ENCODE measurements around the gene SERINC3.
A peak's percentile ranks its signal among the peaks of the same experiment; 100 is the strongest.

SERINC3 gene

DNA sequence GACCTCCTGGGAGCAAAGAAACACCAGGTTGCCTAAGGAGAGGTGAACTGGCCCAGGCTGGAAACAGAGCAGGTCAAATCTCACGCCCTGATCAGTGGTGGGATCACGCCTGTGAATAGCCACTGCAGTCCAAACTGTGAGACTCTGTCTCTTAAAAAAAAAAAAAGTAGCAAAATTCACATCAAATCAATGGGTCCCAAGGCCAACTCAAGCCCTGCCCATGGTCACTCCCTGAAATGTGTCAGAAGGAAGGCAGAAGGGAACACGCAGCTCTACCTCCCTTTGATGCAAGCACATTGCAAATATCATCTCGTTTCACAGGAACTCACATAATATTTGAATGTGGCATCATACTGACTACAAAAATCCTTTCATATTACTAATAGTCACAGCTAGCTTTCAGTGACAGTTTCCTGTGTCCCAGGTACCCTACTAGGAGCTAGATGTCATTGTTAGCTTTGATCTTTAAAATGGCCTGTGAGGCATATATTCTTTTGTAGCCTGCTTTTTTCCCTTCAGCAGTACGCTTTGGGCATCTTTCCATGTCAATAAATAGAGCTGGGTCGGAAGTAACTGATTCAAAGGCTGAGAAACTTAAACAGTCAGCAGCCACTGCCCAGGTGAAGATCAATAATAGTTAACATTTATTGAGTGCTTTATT lies 60.6 kb downstream of the SERINC3 start:
- DNase-seq = no peak

DNA sequence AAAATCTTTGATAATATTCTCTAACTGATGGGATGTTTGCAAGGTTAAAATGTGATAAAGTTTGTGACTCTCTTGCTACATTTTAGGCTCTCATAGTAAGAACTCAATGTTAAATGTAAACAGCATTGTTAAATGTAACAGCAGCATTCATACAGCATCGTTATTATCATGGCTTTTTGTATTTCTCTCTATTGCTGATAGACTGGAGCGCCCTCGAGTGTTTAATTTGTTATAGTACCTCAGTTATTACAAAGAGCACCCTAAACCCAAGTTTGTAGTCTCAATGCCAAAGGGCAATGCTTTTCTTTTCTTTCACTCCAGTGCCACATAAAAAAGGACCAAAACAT lies 61.1 kb downstream of the SERINC3 start:
- peak; percentile 34 for DNase-seq

GRCh38 chr20:44459271-44459670 lies 62.6 kb downstream of the SERINC3 start:
- DNase-seq = no peak

DNA sequence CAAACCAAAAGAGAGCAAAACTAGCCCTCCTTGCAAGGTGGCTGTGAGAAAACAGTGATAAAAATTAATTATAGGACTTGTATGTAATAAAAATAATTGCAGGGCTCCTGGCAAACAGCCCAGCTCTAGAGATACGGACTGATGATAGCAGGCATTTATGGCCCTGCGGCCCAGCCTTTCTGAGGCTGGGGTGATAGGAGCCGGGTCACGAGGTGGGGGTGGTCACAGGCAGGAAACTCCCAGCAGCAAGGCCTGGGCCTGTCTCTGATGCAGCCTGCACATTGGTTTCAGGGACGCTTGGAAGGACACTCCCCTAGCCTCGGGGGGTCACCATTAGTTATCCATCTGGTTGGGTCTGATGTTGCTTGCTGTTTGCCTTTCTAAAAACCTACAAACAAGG lies 64.9 kb downstream of the SERINC3 start:
- DNase-seq = no peak

DNA sequence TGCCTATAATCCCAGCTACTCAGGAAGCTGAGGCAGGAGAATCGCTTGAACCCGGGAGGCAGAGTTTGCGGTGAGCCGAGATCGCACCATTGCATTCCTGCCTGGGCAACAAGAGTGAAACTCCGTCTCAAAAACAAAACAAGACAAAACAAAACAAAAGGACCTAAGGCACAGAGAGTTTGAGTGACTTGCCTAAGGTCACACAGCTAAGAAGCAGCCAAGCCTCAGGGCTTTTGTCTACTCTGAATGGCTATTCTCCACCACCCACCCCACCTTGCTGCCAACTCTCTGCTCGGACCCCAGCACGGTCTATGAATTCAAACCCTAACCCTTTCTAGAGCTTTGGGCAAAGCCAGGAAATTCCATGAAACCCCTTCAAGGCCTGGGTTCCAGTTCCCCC lies 65.3 kb downstream of the SERINC3 start:
- no peak for DNase-seq

GRCh38 chr20:44455126-44455525 lies 66.7 kb downstream of the SERINC3 start:
- DNase-seq = no peak

- DNase-seq = no peak
These were observed 67.4 kb downstream of the SERINC3 start for GRCh38 chr20:44454306-44454963.

- no peak for DNase-seq
These were observed 70.9 kb downstream of the SERINC3 start for GRCh38 chr20:44450903-44451450.

- DNase-seq = no peak
These were observed 71.5 kb downstream of the SERINC3 start for GRCh38 chr20:44450281-44450889.

GRCh38 chr20:44449864-44450263 lies 72.0 kb downstream of the SERINC3 start:
- DNase-seq = no peak

DNA sequence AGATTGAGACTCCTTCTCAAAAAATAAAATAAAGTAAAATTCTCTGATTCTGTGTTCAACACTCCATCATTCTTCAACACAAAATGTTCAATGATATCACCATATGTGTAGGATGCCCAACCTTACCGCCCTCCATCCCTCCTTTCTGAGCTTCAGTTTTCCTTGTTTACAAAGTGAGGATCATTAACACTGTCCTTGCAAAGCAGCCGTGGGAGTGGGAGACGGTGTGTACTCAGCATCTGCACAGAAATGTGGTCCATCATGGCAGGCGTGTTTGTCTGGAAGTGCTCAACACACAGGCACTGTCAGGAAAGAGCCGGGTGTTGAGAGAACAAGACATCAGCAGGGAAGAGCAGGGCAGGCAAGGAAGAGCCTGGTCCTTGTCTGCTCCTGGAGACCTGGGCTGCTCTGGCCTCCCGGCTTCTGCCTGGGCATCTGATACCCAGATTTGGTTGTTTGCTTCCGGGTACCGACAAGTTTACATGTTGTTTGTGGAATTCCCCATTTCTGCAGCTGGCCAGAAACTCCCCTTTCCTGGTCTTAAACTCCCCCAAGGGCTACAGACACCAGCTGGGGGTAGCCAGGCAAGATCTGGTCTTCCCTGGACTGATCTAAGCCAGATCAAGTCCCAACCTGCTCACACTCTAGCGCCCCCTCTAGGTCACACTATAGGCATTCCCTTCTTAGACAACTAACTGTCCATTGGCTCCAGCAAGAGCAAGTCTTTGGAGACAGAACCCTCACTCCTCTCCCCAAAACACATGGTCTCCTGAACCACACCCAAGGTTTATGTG lies 72.9 kb downstream of the SERINC3 start:
- no peak for DNase-seq

DNA sequence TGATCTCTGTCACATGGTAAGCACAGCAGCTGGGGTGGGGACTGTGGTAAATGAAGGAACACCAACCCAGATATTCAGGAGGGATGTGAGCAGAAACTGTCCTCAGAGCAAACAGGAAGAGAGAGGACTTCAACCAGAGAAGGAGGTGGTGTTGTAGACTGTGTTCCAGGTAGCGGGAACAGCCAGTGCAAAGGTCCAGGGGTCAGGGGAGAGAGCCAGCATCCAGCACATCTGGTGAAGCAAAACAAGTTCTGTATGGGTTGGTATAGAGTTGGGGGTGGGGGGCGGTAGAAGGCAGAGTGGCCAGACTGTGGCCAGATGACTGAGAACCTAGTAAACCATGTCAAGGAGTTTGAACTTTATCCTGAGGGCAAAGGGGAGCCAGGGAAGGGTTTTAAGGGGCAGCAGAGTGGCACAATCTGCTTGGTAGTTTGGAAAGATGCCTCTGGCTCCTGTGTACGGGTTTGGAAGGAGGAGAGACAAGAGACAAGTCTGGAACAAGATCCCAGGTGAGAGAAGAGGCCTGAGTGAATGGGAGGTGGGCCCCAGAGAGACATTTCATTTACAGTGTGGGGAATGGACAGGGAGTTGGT lies 73.9 kb downstream of the SERINC3 start:
- no peak for DNase-seq
